Neuron (in vitro differentiated cells): ENCODE measurements around the gene CHST10.

Source experiments
- H2AFZ ChIP-seq: one replicate; pipeline ENCODE4 v1.6.1; 2013; ENCODE audit warnings: low read depth, mild to moderate bottlenecking, inconsistent platforms, low read length, moderate library complexity
- H3K27me3 ChIP-seq: one replicate; pipeline ENCODE4 v1.6.1; 2013; ENCODE audit warnings: low read length; ENCODE audit not compliant: insufficient read depth
- H3K36me3 ChIP-seq: one replicate; pipeline ENCODE4 v1.6.1; 2013; ENCODE audit warnings: low read length; ENCODE audit not compliant: insufficient read depth
- H3K4me1 ChIP-seq: one replicate; pipeline ENCODE4 v1.6.1; 2013; ENCODE audit warnings: low read length; ENCODE audit not compliant: insufficient read depth
- H3K4me3 ChIP-seq: 2 replicates; pipeline ENCODE4 v1.5.1; 2013; ENCODE audit warnings: mild to moderate bottlenecking, low read length, moderate library complexity
- H3K9me3 ChIP-seq: one replicate; pipeline ENCODE4 v1.6.1; 2013; ENCODE audit warnings: low read length

The CHST10 gene

GRCh38 chr2:100397976-100398375, 19.5 kb downstream of the CHST10 start:
- Histone ChIP-seq H3K27me3 (no peaks in the 10 kb centered on the region), H3K36me3 (peaks cover 68% of the 10 kb centered on the region), H2AFZ (no peak overlapping the region)

GRCh38 chr2:100397118-100397860, 20.2 kb downstream of the CHST10 start:
- Histone ChIP-seq H3K27me3 (no peaks in the 10 kb centered on the region), H3K4me3 (no peak overlapping the region), H2AFZ (no peak overlapping the region), H3K9me3 (no peaks in the 10 kb centered on the region), H3K36me3 (peaks cover 71% of the 10 kb centered on the region), H3K4me1 (no peaks in the 10 kb centered on the region)

More at GRCh38 chr2:100397976-100398375, 19.5 kb downstream of the CHST10 start:
- H3K4me1 ChIP-seq: no peaks in the 10 kb centered on the region
- no peaks in the 10 kb centered on the region for H3K9me3 ChIP-seq
- no peak overlapping the region for H3K4me3 ChIP-seq

GRCh38 chr2:100396483-100396882, 21.0 kb downstream of the CHST10 start:
- H3K4me3 ChIP-seq: no peak overlapping the region
- H3K36me3 ChIP-seq: peaks cover 71% of the 10 kb centered on the region

GRCh38 chr2:100395532-100396350, 21.7 kb downstream of the CHST10 start:
- Histone ChIP-seq H2AFZ (no peak overlapping the region), H3K9me3 (no peaks in the 10 kb centered on the region), H3K27me3 (no peaks in the 10 kb centered on the region), H3K4me1 (no peaks in the 10 kb centered on the region), H3K4me3 (no peak overlapping the region), H3K36me3 (peaks cover 69% of the 10 kb centered on the region)

More at GRCh38 chr2:100396483-100396882, 21.0 kb downstream of the CHST10 start:
- no peaks in the 10 kb centered on the region for H3K9me3 ChIP-seq
- H3K4me1 ChIP-seq: no peaks in the 10 kb centered on the region
- H2AFZ ChIP-seq: no peak overlapping the region
- no peaks in the 10 kb centered on the region for H3K27me3 ChIP-seq

- no peak overlapping the region for H3K4me3 ChIP-seq
- no peak overlapping the region for H2AFZ ChIP-seq
- no peaks in the 10 kb centered on the region for H3K9me3 ChIP-seq
- H3K4me1 ChIP-seq: no peaks in the 10 kb centered on the region
- peaks cover 69% of the 10 kb centered on the region for H3K36me3 ChIP-seq
- no peaks in the 10 kb centered on the region for H3K27me3 ChIP-seq
Observed at GRCh38 chr2:100394111-100394641, 23.3 kb downstream of the CHST10 start.

GRCh38 chr2:100393362-100393761, 24.1 kb downstream of the CHST10 start:
- H3K27me3 ChIP-seq: no peaks in the 10 kb centered on the region
- no peak overlapping the region for H2AFZ ChIP-seq
- no peaks in the 10 kb centered on the region for H3K9me3 ChIP-seq
- H3K36me3 ChIP-seq: peaks cover 65% of the 10 kb centered on the region
- no peak overlapping the region for H3K4me3 ChIP-seq
- H3K4me1 ChIP-seq: no peaks in the 10 kb centered on the region

GRCh38 chr2:100392715-100393114, 24.8 kb downstream of the CHST10 start:
- Histone ChIP-seq H2AFZ (no peak overlapping the region), H3K4me3 (no peak overlapping the region), H3K27me3 (no peaks in the 10 kb centered on the region), H3K36me3 (peaks cover 62% of the 10 kb centered on the region), H3K4me1 (no peaks in the 10 kb centered on the region), H3K9me3 (no peaks in the 10 kb centered on the region)

- H2AFZ ChIP-seq: no peak overlapping the region
Observed at GRCh38 chr2:100391735-100392515, 25.5 kb downstream of the CHST10 start.

GRCh38 chr2:100390001-100390940, 27.2 kb downstream of the CHST10 start:
- peaks cover 38% of the 10 kb centered on the region for H3K36me3 ChIP-seq
- H3K4me1 ChIP-seq: no peaks in the 10 kb centered on the region
- H3K9me3 ChIP-seq: no peaks in the 10 kb centered on the region
- H2AFZ ChIP-seq: no peak overlapping the region
- no peak overlapping the region for H3K4me3 ChIP-seq
- no peaks in the 10 kb centered on the region for H3K27me3 ChIP-seq

More at GRCh38 chr2:100391735-100392515, 25.5 kb downstream of the CHST10 start:
- Histone ChIP-seq H3K4me3 (no peak overlapping the region), H3K36me3 (peaks cover 54% of the 10 kb centered on the region), H3K9me3 (no peaks in the 10 kb centered on the region), H3K27me3 (no peaks in the 10 kb centered on the region), H3K4me1 (no peaks in the 10 kb centered on the region)

- Histone ChIP-seq H2AFZ (no peak overlapping the region), H3K9me3 (no peaks in the 10 kb centered on the region), H3K4me1 (no peaks in the 10 kb centered on the region), H3K27me3 (no peaks in the 10 kb centered on the region), H3K4me3 (no peak overlapping the region), H3K36me3 (peaks cover 26% of the 10 kb centered on the region)
Observed at GRCh38 chr2:100388703-100389102, 28.8 kb downstream of the CHST10 start.

GRCh38 chr2:100383954-100384353, 33.5 kb downstream of the CHST10 start:
- Histone ChIP-seq H3K9me3 (no peaks in the 10 kb centered on the region), H3K4me3 (no peak overlapping the region), H2AFZ (no peak overlapping the region), H3K4me1 (no peaks in the 10 kb centered on the region), H3K36me3 (no peaks in the 10 kb centered on the region), H3K27me3 (no peaks in the 10 kb centered on the region)

- no peaks in the 10 kb centered on the region for H3K27me3 ChIP-seq
- no peak overlapping the region for H3K4me3 ChIP-seq
- no peaks in the 10 kb centered on the region for H3K4me1 ChIP-seq
- H3K9me3 ChIP-seq: no peaks in the 10 kb centered on the region
- H2AFZ ChIP-seq: no peak overlapping the region
- H3K36me3 ChIP-seq: no peaks in the 10 kb centered on the region
Observed at GRCh38 chr2:100383306-100383705, 34.2 kb downstream of the CHST10 start.
